HG02870 (cell line): ENCODE results near the gene PDE2A.

Experiments
- ATAC-seq: cut with Tn5 transposase; IDR thresholded peaks from one replicate; pipeline ENCODE4 v1.9.1; 2021; ENCODE audit warnings: mild to moderate bottlenecking, moderate library complexity; ENCODE audit not compliant: unreplicated experiment

Gene PDE2A

GRCh38 chr11:72704783-72705265 is 30.6 kb upstream of the PDE2A start:
- ATAC-seq: no peak

- ATAC-seq: no peak
These were observed 30.0 kb upstream of the PDE2A start for GRCh38 chr11:72704028-72704782.

DNA sequence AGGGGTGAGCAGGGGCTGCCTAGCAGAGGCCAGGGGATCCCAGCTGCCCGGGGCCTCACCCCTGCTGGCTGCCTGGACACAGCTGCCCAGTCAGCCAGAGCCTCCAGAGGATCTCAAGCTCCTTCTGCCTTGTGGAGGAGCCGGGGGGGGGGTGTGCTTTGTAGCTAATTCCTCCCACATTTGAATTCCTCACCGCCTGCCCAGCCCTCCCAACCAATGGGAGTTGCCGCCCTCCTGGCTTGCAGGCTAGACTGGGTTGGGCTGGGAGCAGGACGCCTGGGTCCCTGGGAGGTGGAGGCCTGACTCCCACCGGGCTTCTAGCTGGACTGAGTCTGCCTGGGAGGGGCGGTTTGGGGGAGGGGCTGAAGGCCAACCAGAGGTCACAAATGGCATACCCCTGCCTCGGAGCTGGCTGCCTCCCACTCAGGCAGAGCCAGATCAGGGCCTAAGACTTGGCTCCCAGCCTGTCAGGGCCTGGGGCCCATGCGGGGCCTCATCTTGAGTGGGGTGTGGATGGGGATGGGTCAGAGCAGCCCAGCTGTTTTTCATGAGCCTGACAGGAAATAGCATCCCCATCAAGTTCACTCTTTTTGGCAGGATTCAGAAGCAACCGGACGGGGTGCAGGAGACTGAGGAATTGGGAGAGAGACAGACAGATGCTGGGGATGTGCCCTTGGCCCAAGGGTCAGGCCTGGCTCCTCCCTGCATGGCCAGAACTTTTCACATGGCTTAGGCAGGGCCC is 29.2 kb upstream of the PDE2A start:
- no peak for ATAC-seq

DNA sequence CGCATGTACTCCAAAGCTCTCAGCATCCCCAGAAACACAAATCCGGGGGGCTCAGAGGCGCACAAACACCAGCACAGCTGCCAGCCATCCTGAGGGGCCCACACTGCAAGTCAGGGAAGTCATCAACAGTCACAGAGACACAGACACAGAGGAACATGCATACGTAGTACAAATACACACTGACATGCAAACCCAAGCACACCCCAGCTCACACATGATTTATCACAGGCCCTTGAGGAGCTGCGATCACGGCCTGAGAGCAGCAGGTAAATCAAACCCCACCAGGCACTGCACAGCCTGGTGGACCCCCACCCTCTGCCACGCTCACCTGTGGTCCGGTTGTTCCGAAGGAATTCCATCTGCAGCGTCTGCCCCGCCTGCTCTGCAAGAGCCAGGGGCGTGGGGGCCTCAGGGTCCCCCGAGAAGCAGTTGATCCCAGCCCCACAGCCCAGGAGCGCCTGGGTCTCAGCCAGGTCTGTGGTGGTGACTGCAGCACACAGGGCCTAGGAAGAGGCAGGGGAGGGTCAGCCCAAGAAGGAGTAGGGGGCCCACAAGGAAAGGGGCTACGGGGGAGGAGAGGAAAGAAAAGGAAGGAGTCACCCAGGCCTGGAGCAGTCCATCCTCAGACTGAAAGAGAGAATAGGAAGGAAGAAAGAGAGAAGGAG is 28.5 kb upstream of the PDE2A start:
- no peak for ATAC-seq

GRCh38 chr11:72702096-72702495 is 27.9 kb upstream of the PDE2A start:
- ATAC-seq: no peak

- no peak for ATAC-seq
These were observed 27.2 kb upstream of the PDE2A start for GRCh38 chr11:72701466-72701865.

DNA sequence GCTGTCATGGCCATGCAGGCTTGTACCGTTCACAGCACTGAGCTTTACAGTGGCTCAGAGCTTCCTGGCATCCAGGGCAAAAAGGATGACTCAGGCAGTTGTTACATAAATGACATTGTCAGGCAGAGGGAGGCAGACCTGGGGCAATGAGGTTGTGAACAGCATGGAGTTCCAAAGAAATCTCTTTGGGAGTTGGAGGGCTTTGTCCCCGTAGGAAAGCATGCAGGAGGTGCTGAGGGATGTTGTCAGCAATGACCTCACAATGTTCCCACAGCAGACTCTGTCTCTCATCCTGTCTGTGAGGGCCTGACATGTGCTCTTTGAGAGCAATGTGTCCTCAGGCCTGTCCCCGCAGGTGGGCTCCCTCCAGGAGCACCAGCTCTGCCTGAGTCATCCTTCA is 25.9 kb upstream of the PDE2A start:
- ATAC-seq: no peak

DNA sequence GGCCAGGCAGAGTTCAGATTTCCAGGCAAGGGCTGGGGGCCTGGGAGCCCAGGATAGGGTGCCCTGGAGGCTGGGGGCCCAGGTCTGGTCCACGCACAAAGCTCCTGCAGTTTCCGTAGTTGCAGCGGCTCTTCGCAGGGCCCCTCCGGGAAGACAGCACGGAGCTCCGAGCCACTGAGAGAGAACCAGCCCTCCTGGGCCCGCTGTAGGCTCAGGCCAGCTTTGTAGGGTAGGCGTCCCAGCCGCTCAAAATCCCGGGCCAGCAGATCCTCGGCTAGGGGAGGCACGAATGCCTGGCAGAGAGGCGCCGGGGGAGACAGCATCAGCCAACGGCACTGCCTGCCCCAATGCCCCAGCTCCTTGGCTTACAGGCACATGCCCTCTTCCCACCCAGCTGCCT is 23.6 kb upstream of the PDE2A start:
- ATAC-seq: no peak

GRCh38 chr11:72696866-72697700 is 22.9 kb upstream of the PDE2A start:
- ATAC-seq: no peak

DNA sequence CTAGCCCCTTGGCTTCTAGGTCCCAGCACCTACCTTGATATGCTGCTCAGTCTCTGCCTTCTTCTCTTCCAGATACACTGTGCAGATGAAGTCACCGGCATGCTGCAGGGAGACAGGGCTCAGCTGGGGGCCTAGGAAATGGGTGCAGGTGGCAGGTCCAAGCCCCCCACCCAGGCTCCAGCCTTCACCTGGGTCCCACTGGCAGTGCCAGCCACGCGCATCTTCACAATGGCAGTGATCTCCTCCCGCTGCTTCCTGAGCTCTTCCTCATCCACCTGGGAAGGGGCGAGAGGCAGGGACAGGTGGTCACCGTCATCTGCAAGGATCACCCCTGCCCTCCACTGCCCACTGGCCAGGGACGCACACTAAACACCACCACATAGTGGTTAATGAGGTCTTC is 21.1 kb upstream of the PDE2A start:
- no peak for ATAC-seq

DNA sequence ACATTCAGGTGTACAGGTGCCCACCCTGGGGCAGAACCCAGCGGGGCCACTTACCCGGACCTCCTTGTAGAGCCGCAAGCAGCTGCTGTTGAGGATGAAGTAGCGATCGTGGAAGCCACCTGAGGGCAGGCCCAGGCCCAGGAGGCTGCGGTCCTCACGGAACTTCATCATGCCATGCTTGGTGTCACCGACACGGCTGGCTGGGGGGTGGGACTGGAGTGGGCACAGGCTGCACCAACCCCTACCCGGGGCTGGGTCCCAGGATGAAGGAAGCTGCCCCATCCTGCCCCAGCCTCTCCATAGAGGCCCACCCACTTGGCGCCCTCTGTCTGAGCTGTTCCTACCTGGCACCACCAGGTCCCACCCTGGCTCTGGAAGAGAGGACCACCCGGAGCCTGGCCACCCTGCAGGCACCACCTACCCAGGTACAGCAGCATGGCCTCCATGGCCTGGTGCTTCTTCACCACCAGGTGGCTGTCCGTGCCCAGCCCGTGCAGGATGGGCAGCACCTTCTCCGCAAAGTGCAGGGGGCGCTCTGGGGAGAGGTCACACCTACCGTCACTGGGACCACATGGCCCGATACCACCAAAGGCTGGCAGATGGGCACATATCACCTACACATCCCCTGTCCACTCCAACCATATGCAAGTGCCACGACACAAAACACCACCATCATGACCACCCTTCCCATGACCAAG is 19.2 kb upstream of the PDE2A start:
- ATAC-seq: no peak

DNA sequence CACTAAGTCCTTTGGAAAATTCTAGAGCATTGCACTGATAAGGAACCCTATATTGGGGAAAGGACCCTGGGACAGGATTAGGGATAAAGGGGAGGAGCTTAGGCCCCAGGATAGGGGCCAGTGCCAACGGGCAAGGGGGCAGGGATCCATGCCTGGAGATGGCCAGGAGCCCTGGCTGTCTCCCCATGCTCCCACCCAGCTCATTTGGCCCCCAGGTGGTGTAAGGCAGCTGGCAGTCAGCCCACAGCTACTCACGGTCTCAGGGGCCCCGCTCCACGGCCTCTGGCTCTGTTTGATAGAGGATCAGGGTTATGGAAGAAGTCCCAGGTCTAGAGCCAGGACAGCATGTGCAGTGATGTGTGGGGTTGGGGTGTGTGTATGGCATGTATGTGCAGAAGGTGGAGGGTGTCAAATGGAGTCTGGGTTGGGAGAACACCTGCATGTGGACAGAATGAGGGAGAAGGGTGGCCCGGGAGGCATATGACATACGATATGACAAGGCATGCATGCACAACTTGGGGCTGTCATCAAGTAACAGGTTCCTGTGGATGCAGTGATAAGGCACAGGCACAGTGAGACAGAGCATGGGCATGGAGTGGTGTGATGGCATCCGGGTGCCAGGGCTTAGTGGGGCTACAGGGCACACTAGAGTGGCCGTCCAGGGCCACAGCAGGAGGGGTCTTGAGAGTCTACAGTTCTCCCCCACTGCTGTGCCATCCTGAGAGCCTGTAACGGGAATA is 18.4 kb upstream of the PDE2A start:
- ATAC-seq: no peak

- no peak for ATAC-seq
These were observed 15.9 kb upstream of the PDE2A start for GRCh38 chr11:72690166-72690565.

GRCh38 chr11:72688929-72689328 is 14.7 kb upstream of the PDE2A start:
- no peak for ATAC-seq

GRCh38 chr11:72688486-72688885 is 14.3 kb upstream of the PDE2A start:
- ATAC-seq: no peak

GRCh38 chr11:72687326-72687725 is 13.1 kb upstream of the PDE2A start:
- no peak for ATAC-seq

DNA sequence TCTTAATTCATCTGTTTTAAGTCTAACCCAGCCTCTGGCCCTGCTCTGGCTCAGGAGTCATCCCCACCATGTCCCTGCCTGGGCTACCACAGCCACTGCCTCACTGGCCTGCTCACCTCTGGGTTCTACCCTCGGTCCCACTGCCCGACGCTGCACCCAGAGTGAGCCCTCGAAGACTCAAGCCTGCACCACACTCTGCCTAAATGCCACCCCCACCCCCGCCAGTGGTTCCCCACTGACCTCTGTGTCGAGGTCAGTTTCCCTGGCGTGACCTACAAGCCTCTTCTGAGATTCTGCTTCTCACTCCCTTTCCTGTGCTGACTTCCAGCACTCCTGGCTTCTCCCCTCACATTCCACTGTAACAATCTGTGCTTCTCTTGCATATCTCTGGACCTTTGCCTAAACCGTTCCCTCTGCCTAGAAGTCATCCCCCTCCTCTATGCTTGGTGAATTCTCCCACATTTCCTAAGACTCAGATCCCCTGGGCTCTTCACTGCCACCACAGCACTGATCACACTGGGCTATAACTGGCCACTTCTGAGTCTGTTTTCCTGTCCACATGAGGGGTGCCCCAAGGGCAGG is 12.5 kb upstream of the PDE2A start:
- no peak for ATAC-seq

DNA sequence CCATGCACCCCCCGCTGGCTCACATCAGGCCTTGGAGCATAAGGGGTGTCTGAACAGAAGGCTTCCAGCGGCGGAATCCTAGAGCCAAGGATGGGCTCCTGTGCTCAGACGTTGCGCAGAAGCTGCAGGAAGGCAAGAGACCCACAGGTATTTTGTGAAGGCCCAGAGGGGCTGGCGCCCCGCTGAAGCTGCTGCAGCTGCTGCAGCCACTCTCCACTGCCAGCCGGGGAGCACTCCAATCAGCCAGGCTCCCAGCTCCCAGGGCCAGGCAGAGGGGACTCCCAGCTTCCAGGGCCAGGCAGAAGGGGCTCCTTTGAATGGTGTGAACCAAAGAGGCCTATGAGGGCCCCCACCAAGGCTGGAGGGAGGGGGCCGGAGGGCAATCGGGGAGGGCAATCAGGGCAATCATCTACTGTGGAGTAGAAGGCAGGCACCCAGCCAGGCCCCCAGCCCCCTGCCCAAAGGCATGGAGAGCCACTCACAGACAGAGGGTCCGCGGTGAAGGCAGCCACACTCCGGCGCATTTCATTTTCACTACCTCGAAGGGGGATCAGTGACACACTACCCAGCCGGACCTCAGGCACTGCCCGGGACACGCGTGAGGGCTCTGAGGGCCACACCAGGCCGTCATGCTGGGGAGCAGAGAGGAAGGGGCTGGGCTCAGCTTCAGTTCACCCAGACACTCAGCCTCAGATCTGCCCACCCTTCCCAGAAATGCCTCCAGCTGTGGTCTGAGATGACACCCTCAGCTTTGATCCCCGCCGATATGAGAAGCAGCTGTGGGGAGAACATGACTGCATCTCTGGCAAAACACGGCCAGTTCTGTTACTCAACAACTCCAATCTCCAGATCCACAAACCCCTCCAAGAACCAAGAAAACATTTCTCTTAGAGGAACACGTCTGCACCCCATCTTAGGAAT is 11.6 kb upstream of the PDE2A start:
- no peak for ATAC-seq
